ENCODE measurements around the gene DIAPH3.

Gene DIAPH3

DNA sequence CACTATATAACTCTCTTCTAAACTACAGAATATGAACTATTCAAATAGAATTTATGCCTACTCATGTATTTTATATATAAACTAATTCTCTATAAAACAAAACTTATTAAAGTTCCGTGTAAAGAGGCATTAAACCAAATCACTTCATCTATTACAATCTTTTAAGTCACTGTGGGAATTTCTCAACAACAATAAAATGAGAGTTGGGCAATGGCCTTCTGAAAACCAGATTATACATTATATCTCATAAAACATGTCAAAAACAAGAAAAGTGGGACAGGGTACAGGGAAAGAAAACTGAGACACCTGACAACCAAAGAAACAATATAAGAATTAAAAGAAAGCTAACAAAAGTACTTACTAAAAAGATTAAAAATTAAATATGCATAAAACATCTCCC, 145.2 kb downstream of the DIAPH3 start:
- DNase-seq = no peak

- no peak for DNase-seq
Observed at GRCh38 chr13:60016229-60016628, 147.5 kb downstream of the DIAPH3 start.

GRCh38 chr13:60013166-60013565, 150.6 kb downstream of the DIAPH3 start:
- DNase-seq = no peak

DNA sequence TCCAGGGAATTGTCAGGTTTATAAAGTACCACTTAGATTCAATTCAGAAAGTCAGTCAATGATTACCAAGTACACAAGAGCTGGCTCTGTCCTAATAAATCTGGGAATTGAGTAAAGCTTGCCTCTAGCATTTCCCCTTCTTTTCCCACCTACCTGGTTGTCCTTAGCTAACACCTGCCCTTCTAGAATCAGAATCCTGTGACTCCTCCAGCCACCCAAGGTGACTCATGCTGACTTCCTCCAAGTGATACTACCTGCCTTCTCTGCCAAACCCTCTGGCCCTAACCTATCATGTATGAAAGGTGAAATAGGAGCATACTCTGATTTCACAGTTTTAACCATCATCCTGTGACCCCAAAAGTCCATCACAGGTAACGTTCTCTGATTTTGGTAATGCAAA, 151.2 kb downstream of the DIAPH3 start:
- DNase-seq = no peak

GRCh38 chr13:60009300-60010253, 154.2 kb downstream of the DIAPH3 start:
- no peak for DNase-seq

DNA sequence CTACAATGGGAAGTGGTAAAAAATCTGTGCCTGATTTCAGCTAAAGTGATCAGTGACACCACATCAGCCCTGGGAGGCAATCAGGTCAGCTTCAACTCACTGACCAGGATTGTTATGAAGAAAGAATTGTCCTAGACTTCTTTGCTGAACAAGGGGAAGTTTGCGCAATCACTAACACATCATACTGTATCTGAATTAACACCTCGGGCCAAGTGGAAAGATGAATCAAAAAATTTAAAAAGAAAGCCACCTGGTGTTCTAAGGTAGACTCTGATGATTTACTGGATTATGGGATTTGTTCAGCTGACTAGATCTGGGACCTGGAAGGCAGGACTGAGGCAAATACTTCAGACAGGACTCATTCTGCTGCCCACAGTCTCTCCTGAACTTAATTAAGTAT, 161.8 kb downstream of the DIAPH3 start:
- DNase-seq = no peak

DNA sequence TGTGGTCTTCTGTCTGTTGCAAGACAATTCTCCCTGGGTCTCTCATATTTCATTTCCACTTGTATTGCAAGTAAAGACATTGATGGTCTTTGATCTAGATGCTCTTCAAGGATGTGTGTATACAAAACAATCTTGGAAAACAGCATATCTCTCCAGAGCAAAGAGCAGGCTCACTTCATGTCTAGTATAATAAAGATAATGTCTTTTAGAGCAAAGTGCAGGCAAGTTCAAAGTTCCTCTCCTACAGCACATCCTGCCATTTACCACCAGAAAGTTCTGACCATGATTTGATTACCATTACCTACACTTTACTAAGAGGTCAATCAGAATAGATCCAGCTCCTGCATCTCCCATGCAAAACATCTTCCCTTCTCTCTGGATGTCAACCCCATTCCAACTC, 162.8 kb downstream of the DIAPH3 start:
- DNase-seq = no peak

GRCh38 chr13:60000081-60000480, 163.6 kb downstream of the DIAPH3 start:
- no peak for DNase-seq

GRCh38 chr13:59997976-59998375, 165.8 kb downstream of the DIAPH3 start:
- no peak for DNase-seq

- no peak for DNase-seq
Observed at GRCh38 chr13:59996461-59996980, 167.2 kb downstream of the DIAPH3 start.

- DNase-seq = no peak
Observed at GRCh38 chr13:59991395-59991794, 172.3 kb downstream of the DIAPH3 start.

- no peak for DNase-seq
Observed at GRCh38 chr13:59982631-59983382, 180.9 kb downstream of the DIAPH3 start.

DNA sequence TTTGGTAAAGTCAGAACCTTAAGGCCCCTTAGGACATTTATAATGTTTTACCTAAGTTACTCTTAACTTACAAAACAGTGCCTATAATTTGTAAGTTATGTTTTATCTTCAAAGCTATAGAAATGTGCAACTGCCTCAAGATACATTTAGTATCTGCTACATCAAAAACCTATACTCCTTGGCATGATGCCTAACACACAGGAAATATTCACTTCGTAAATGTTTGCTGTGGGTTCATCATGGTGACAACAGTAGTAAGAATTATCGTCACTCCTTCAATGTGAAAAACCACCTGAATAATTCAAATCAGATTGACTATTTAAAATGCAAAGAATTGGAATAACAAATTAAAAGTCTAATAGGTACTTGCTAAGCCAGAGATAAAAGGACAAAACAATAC, 184.1 kb downstream of the DIAPH3 start:
- no peak for DNase-seq

- DNase-seq = no peak
Observed at GRCh38 chr13:59978862-59979261, 184.9 kb downstream of the DIAPH3 start.

DNA sequence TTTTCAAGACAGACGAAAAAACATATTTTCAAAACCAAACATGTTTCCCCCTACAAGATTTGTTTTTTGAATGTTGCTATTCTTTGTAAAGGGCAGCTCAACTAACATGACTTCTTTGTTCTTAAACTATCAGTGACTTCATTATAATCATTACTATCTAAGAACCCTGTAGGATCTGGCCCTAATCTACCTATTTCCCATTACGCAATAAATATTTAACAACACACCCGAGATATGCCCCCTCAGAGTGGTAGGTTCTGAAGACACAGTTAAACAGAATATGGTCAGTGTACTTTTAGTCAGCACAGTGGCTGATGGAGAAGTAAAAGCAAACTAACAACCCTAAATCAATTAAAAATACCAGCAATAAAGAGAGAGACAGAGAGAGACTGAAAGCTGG, 186.9 kb downstream of the DIAPH3 start:
- no peak for DNase-seq

DNA sequence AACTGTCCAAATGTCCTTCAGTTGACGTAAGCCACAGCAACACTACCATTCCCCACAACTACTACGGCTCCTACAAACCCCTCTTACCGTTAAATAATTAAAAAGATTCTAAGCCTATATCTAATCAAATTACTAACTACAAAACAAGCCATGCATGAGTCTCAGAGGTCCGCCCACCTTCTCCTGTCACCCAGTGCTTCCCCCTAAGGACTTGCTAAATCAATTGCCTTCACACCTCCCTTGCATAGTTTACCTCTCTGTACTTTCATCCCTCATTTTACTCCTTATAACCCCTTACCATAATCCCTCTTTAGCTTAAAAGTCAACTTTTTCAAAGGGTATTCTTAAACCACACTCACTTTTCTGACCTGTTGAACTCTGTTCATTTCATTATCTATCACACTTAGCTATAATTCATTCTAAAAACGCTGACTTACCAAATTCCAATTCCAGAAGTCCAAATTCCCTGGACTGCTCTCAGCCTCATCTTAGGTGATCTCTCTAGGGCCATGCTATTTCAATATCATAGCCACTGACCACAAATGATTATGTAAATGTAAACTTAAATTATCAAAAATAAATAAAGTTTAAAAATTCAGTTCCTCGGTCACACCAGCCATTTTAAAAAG, 187.8 kb downstream of the DIAPH3 start:
- DNase-seq = no peak

- no peak for DNase-seq
Observed at GRCh38 chr13:59970847-59971246, 192.9 kb downstream of the DIAPH3 start.

GRCh38 chr13:59963827-59964226, 199.9 kb downstream of the DIAPH3 start:
- no peak for DNase-seq

DNA sequence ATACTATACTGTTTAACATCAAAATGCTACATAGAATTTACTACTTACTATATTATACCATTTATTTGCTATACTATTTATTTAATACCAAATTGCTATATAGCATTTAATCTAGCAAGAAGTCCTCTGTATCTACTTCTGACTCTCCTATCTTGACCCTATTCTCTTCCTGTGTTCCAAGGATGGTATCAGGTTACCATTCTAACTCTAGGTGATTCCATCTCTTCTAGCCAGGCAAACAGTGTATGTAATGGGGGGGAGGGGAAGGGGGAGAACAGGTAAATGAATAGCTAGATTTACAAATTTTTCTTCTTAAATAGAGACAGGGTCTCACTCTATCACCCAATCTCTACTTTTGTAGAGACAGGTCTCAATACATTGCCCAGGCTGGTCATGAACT, 200.3 kb downstream of the DIAPH3 start:
- no peak for DNase-seq

GRCh38 chr13:59962343-59962742, 201.4 kb downstream of the DIAPH3 start:
- no peak for DNase-seq

GRCh38 chr13:59960683-59961082, 203.0 kb downstream of the DIAPH3 start:
- DNase-seq = no peak

DNA sequence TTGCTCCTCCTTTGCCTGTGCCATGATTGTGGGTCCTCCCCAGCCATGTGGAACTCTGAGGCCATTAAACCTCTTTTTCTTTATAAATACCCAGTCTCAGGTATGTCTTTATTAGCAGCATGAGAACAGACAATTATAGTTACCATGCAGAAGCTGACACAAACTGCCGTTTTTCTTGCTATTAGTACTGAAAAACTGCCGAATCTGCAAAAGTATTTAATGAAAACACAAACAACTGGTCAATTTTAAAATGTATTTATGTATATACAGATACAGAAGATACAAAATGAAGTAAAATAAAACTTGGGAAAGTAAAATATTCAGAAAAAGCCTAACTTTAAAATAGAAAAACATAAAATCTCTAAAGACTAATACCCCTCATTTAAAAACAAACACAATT, 206.3 kb downstream of the DIAPH3 start:
- no peak for DNase-seq

DNA sequence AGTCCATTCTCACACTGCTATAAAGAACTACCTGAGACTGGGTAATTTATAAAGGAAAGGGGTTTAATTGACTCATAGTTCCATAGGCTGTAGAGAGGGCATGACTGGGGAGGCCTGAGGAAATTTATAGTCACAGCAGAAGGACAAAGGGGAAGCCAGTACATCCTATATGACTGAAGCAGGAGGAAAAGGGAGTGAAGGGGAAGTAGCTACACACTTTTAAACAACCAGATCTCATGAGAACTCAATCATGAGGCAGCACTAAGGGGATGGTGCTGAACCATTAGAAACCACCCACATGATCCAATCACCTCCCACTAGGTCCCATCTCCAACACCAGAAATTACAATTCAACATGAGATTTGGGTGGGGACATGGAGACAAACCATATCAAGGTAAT, 209.1 kb downstream of the DIAPH3 start:
- no peak for DNase-seq

All from left hindlimb (tissue), 1 donor.